ENCODE results near the gene ASIC2.

The ASIC2 gene

GRCh38 chr17:33242375-33243124, 50.5 kb downstream of the ASIC2 start:
- DNase-seq = no peak

GRCh38 chr17:33241390-33241789, 51.7 kb downstream of the ASIC2 start:
- DNase-seq = no peak

- DNase-seq = no peak
These were observed 52.7 kb downstream of the ASIC2 start for GRCh38 chr17:33240362-33240761.

GRCh38 chr17:33239702-33240101, 53.4 kb downstream of the ASIC2 start:
- no peak for DNase-seq

- peak; percentile 23 to 28 for DNase-seq
These were observed 58.0 kb downstream of the ASIC2 start for GRCh38 chr17:33234930-33235685.

GRCh38 chr17:33234233-33234632, 58.9 kb downstream of the ASIC2 start:
- DNase-seq = no peak

- DNase-seq = no peak
These were observed 59.3 kb downstream of the ASIC2 start for GRCh38 chr17:33233811-33234177.

GRCh38 chr17:33229499-33229898, 63.6 kb downstream of the ASIC2 start:
- no peak for DNase-seq

GRCh38 chr17:33229028-33229427, 64.1 kb downstream of the ASIC2 start:
- no peak for DNase-seq

GRCh38 chr17:33228548-33228947, 64.5 kb downstream of the ASIC2 start:
- no peak for DNase-seq

- no peak for DNase-seq
These were observed 65.2 kb downstream of the ASIC2 start for GRCh38 chr17:33227911-33228310.

GRCh38 chr17:33225994-33226393, 67.1 kb downstream of the ASIC2 start:
- no peak for DNase-seq

- no peak for DNase-seq
These were observed 67.6 kb downstream of the ASIC2 start for GRCh38 chr17:33225509-33225908.

GRCh38 chr17:33220036-33220435, 73.1 kb downstream of the ASIC2 start:
- no peak for DNase-seq

GRCh38 chr17:33218698-33219601, 74.1 kb downstream of the ASIC2 start:
- DNase-seq = no peak

GRCh38 chr17:33217891-33218290, 75.2 kb downstream of the ASIC2 start:
- no peak for DNase-seq

GRCh38 chr17:33214996-33215395, 78.1 kb downstream of the ASIC2 start:
- DNase-seq = no peak

- DNase-seq = no peak
These were observed 82.8 kb downstream of the ASIC2 start for GRCh38 chr17:33210285-33210684.

GRCh38 chr17:33209671-33210070, 83.4 kb downstream of the ASIC2 start:
- DNase-seq = no peak

- no peak for DNase-seq
These were observed 85.9 kb downstream of the ASIC2 start for GRCh38 chr17:33207231-33207630.

- DNase-seq = no peak
These were observed 87.5 kb downstream of the ASIC2 start for GRCh38 chr17:33205552-33205951.

- DNase-seq = no peak
These were observed 88.4 kb downstream of the ASIC2 start for GRCh38 chr17:33204701-33205100.

- no peak for DNase-seq
These were observed 88.9 kb downstream of the ASIC2 start for GRCh38 chr17:33204156-33204555.
